Measurements from ENCODE around the gene GPA33.

DNA sequence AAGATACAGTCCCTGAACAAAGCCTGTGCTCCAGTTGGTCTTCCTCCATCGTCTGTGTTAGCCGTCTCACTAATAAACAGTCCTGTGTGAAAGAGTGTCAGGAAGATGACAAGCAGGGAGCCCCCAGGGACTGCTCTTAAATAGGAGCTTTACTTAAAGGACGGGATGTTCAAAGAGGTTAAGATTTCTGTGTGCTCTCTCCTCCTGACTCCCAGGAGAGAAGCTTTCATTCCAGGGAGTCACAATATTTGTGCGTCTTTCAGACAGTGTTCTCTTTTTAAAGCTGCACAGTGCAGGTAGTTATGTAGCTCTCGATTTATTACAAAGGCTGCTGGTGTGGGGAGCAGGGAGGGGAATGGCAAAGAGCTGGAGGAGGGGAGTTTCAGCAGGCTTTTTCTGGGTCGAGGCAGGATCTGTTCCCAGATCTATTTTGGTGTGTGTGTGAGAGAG is 47.2 kb upstream of the GPA33 start:
- TF ChIP-seq, protein P1, sequence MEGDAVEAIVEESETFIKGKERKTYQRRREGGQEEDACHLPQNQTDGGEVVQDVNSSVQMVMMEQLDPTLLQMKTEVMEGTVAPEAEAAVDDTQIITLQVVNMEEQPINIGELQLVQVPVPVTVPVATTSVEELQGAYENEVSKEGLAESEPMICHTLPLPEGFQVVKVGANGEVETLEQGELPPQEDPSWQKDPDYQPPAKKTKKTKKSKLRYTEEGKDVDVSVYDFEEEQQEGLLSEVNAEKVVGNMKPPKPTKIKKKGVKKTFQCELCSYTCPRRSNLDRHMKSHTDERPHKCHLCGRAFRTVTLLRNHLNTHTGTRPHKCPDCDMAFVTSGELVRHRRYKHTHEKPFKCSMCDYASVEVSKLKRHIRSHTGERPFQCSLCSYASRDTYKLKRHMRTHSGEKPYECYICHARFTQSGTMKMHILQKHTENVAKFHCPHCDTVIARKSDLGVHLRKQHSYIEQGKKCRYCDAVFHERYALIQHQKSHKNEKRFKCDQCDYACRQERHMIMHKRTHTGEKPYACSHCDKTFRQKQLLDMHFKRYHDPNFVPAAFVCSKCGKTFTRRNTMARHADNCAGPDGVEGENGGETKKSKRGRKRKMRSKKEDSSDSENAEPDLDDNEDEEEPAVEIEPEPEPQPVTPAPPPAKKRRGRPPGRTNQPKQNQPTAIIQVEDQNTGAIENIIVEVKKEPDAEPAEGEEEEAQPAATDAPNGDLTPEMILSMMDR (IDR thresholded peaks at IDR 0.05) = no peak
- no peak for TF ChIP-seq POLR2A (IDR thresholded peaks at IDR 0.05)
